ENCODE measurements around the gene TMSB4X. TPM values are rescaled to one million over a fixed set of nuclear protein-coding genes. Genes with fewer than 3 reads are reported as not detected.

Gene TMSB4X
- total and polyA plus RNA-seq, 7 donors = 1,233 to 20,488 (median 1,969) TPM

DNA sequence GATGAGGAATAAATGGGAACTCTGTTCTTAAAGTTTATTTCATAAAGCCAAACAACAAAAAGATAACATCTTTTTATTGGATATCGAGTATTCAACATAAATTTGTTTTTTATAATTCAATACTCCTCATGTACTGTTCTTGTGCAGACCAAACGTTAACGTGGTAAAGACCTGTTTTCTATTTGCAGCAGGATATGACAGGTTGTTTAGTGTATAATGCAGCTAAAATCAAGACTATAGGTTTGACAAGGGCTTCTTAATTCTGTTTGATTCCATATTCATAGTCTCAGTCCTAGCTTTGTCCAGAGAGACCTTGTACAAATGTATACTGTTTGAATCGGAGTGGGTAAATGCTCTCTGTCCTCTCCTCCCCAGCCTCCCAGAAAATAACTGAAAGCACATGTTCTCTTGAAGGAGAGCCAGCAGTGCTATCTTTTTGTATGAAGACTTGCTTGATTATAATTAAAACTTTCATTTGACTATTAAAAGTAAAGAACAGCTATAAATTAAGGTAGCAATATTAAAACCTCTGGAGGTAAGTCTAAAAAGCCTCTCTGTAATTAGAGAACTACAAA lies 17.7 kb downstream of the TMSB4X start:
- Histone ChIP-seq H3K4me1 (peaks cover 0 to 14% (median 4%) of the 10 kb centered on the region in 4 donors), H3K27me3 (no peaks in the 10 kb centered on the region), H3K4me3 (no peak overlapping the region), H3K27ac (no peak overlapping the region), H3K9me3 (no peaks in the 10 kb centered on the region), H3K36me3 (no peaks in the 10 kb centered on the region)
- intact Hi-C loops (cut with DNase I) = no loop called here
- 63 to 80% methylated on average over 4 of the region's 4 CpGs for WGBS, 2 donors
- TF ChIP-seq EP300 (IDR thresholded peaks at IDR 0.05) (no peak), POLR2AphosphoS5 (IDR thresholded peaks at IDR 0.05) (no peak), POLR2A (IDR thresholded peaks at IDR 0.05) (no peak), CTCF (IDR thresholded peaks at IDR 0.05) (no peak)
- no peak for DNase-seq

- H3K9me3 ChIP-seq = no peaks in the 10 kb centered on the region
- H3K4me1 ChIP-seq = peaks cover 0 to 10% (median 4%) of the 10 kb centered on the region in 4 donors
- intact Hi-C loops (cut with DNase I) = no loop called here
- 16 to 65% methylated on average over 1 of the region's 1 CpG for WGBS, 2 donors
- no peak overlapping the region for H3K27ac ChIP-seq
- no peak overlapping the region for H3K4me3 ChIP-seq
- TF ChIP-seq CTCF (IDR thresholded peaks at IDR 0.05) = no peak
- no peak for TF ChIP-seq EP300 (IDR thresholded peaks at IDR 0.05)
- TF ChIP-seq POLR2AphosphoS5 (IDR thresholded peaks at IDR 0.05) = no peak
- TF ChIP-seq POLR2A (IDR thresholded peaks at IDR 0.05) = no peak
- H3K27me3 ChIP-seq = no peaks in the 10 kb centered on the region
- H3K36me3 ChIP-seq = no peaks in the 10 kb centered on the region
- DNase-seq = no peak
Observed at GRCh38 chrX:12993826-12994225, 18.9 kb downstream of the TMSB4X start.

GRCh38 chrX:12994321-12994720 lies 19.4 kb downstream of the TMSB4X start:
- Histone ChIP-seq H3K4me3 (no peak overlapping the region), H3K27me3 (no peaks in the 10 kb centered on the region), H3K27ac (no peak overlapping the region), H3K4me1 (peaks cover 0 to 5% (median 1%) of the 10 kb centered on the region in 4 donors), H3K36me3 (no peaks in the 10 kb centered on the region), H3K9me3 (no peaks in the 10 kb centered on the region)
- WGBS, 2 donors = 11 to 65% methylated on average over 4 of the region's 4 CpGs
- no peak for TF ChIP-seq POLR2A (IDR thresholded peaks at IDR 0.05)
- no peak for TF ChIP-seq EP300 (IDR thresholded peaks at IDR 0.05)
- no peak for TF ChIP-seq CTCF (IDR thresholded peaks at IDR 0.05)
- TF ChIP-seq POLR2AphosphoS5 (IDR thresholded peaks at IDR 0.05) = no peak
- intact Hi-C loops (cut with DNase I) = no loop called here
- DNase-seq = no peak

- H3K4me1 ChIP-seq = peaks cover 0 to 3% (median 0%) of the 10 kb centered on the region in 4 donors
- H3K27ac ChIP-seq = no peak overlapping the region
- H3K36me3 ChIP-seq = no peaks in the 10 kb centered on the region
- no peak overlapping the region for H3K4me3 ChIP-seq
- 44 to 77% methylated on average over 3 of the region's 3 CpGs for WGBS, 2 donors
- DNase-seq = no peak
- no peaks in the 10 kb centered on the region for H3K27me3 ChIP-seq
- TF ChIP-seq CTCF (IDR thresholded peaks at IDR 0.05) (no peak), POLR2AphosphoS5 (IDR thresholded peaks at IDR 0.05) (no peak), EP300 (IDR thresholded peaks at IDR 0.05) (no peak), POLR2A (IDR thresholded peaks at IDR 0.05) (no peak)
- intact Hi-C loops (cut with DNase I) = no loop called here
- H3K9me3 ChIP-seq = no peaks in the 10 kb centered on the region
Observed at GRCh38 chrX:12996934-12997435, 22.1 kb downstream of the TMSB4X start.

Measured in sigmoid colon (tissue), 7 donors.